ENCODE measurements around the gene NFS1.
"Not testable (repeated sequence)": the region's sequence is repeated elsewhere in the genome, so short reads cannot be mapped to it uniquely, and the experiment has no call there.

Gene NFS1

GRCh38 chr20:35706591-35707529, 7.7 kb upstream of the NFS1 start:
- not testable (repeated sequence) for DNase-seq

GRCh38 chr20:35705894-35706293, 6.7 kb upstream of the NFS1 start:
- DNase-seq = not testable (repeated sequence)

GRCh38 chr20:35704514-35705261, 5.5 kb upstream of the NFS1 start:
- DNase-seq = no peak

- no peak for DNase-seq
Observed at GRCh38 chr20:35702824-35703695, 3.9 kb upstream of the NFS1 start.

- no peak for DNase-seq
Observed at GRCh38 chr20:35702051-35702823, 3.1 kb upstream of the NFS1 start.

GRCh38 chr20:35700625-35701148, 1.5 kb upstream of the NFS1 start:
- DNase-seq = no peak

- no peak for DNase-seq
Observed at GRCh38 chr20:35699957-35700624, 939 bp upstream of the NFS1 start.

- no peak for DNase-seq
Observed at GRCh38 chr20:35698298-35699126, 640 bp downstream of the NFS1 start.

- no peak for DNase-seq
Observed at GRCh38 chr20:35697696-35698297, 1.4 kb downstream of the NFS1 start.

- no peak for DNase-seq
Observed at GRCh38 chr20:35695978-35696377, 3.2 kb downstream of the NFS1 start.

GRCh38 chr20:35695245-35695749, 3.9 kb downstream of the NFS1 start:
- DNase-seq = no peak

GRCh38 chr20:35690265-35690664, 8.9 kb downstream of the NFS1 start:
- DNase-seq = no peak

GRCh38 chr20:35686872-35687271, 12.3 kb downstream of the NFS1 start:
- not testable (repeated sequence) for DNase-seq

- DNase-seq = not testable (repeated sequence)
Observed at GRCh38 chr20:35685368-35685767, 13.8 kb downstream of the NFS1 start.

- DNase-seq = no peak
Observed at GRCh38 chr20:35681960-35682359, 17.2 kb downstream of the NFS1 start.

- DNase-seq = no peak
Observed at GRCh38 chr20:35680452-35681183, 18.5 kb downstream of the NFS1 start.

GRCh38 chr20:35674921-35675320, 24.2 kb downstream of the NFS1 start:
- DNase-seq = no peak

GRCh38 chr20:35673884-35674283, 25.3 kb downstream of the NFS1 start:
- DNase-seq = no peak

GRCh38 chr20:35669681-35670080, 29.5 kb downstream of the NFS1 start:
- no peak for DNase-seq

All from activated CD4-positive, alpha-beta T cell treated with anti-CD3 and anti-CD28 coated beads, Interleukin-2, amount 50 U/mL, for 16 hours (primary cell).